Measurements from ENCODE around the gene MISP.

The MISP gene

DNA sequence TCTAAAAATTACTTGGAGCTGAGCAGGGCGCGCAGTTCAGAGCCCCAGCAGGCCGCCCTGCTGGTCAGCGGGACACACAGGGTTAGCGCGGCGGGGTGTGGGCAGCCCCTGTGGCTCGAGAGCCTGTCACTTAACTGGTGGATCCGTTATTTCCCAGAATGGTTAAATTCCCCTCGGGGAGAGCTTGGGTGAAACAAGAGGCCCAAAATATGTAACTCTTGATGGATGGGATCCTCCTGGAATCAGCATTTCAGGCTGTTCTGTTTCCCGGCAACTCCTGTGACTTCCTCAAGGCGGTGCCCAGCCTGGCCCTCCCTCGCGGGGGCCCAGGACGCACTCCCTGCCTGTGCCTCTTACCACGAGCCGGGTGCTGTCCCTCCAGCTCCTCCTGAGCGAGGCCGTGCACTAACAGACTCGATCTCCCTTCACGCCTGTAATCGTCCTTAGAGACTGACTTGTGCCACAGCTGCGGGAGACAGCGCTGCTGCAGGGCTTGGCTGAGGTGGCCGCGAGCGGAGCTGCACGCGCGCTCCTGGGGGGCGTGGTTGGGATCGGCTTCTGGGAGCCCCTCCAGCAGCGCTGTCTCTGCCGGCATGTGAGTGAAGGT is 56.0 kb downstream of the MISP start:
- no peak overlapping the region for H3K4me3 ChIP-seq (ENCODE audit: low read depth, low read length, poor library complexity, severe bottlenecking)
- no peaks in the 10 kb centered on the region for H3K4me1 ChIP-seq (ENCODE audit: insufficient read depth, low read length, severe bottlenecking)
- no peak overlapping the region for H2AFZ ChIP-seq (ENCODE audit: low read length)
- TF ChIP-seq, protein P1, sequence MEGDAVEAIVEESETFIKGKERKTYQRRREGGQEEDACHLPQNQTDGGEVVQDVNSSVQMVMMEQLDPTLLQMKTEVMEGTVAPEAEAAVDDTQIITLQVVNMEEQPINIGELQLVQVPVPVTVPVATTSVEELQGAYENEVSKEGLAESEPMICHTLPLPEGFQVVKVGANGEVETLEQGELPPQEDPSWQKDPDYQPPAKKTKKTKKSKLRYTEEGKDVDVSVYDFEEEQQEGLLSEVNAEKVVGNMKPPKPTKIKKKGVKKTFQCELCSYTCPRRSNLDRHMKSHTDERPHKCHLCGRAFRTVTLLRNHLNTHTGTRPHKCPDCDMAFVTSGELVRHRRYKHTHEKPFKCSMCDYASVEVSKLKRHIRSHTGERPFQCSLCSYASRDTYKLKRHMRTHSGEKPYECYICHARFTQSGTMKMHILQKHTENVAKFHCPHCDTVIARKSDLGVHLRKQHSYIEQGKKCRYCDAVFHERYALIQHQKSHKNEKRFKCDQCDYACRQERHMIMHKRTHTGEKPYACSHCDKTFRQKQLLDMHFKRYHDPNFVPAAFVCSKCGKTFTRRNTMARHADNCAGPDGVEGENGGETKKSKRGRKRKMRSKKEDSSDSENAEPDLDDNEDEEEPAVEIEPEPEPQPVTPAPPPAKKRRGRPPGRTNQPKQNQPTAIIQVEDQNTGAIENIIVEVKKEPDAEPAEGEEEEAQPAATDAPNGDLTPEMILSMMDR (IDR thresholded peaks at IDR 0.05; ENCODE audit: low read length): no peak
- no peak for TF ChIP-seq EZH2 (IDR thresholded peaks at IDR 0.05; ENCODE audit: borderline replicate concordance, low read length)
- no peaks in the 10 kb centered on the region for H3K9me3 ChIP-seq (ENCODE audit: low read length)
- no peak overlapping the region for H3K27ac ChIP-seq (ENCODE audit: low read depth, low read length, poor library complexity, severe bottlenecking)
- H4K20me1 ChIP-seq (ENCODE audit: insufficient read depth, low read length): no peaks in the 10 kb centered on the region
- H3K36me3 ChIP-seq (ENCODE audit: insufficient read depth, low read length): peaks cover 99% of the 10 kb centered on the region
- H3F3A ChIP-seq (ENCODE audit: insufficient read depth, low read length): peaks cover 3% of the 10 kb centered on the region; the same call in 1 of the 2 replicates
- no peak overlapping the region for H3K4me2 ChIP-seq (ENCODE audit: low read length)
- no peaks in the 10 kb centered on the region for H3K27me3 ChIP-seq (ENCODE audit: insufficient read depth, low read length)
- H3K79me2 ChIP-seq (ENCODE audit: insufficient read depth, low read length): peaks cover 17% of the 10 kb centered on the region
- no peak overlapping the region for H3K9ac ChIP-seq (ENCODE audit: low read length)
- no peaks in the 10 kb centered on the region for H3K9me2 ChIP-seq (ENCODE audit: low read depth, low read length)

GRCh38 chr19:807627-808422 is 56.9 kb downstream of the MISP start:
- Histone ChIP-seq H3K4me3 (ENCODE audit: low read depth, low read length, poor library complexity, severe bottlenecking) (no peak overlapping the region), H3K79me2 (ENCODE audit: insufficient read depth, low read length) (peaks cover 8% of the 10 kb centered on the region), H3F3A (ENCODE audit: insufficient read depth, low read length) (peaks cover 3% of the 10 kb centered on the region; the same call in 1 of the 2 replicates), H3K4me2 (ENCODE audit: low read length) (no peak overlapping the region), H3K27ac (ENCODE audit: low read depth, low read length, poor library complexity, severe bottlenecking) (no peak overlapping the region), H3K36me3 (ENCODE audit: insufficient read depth, low read length) (peaks cover 95% of the 10 kb centered on the region), H2AFZ (ENCODE audit: low read length) (no peak overlapping the region), H4K20me1 (ENCODE audit: insufficient read depth, low read length) (no peaks in the 10 kb centered on the region), H3K9me3 (ENCODE audit: low read length) (no peaks in the 10 kb centered on the region), H3K9ac (ENCODE audit: low read length) (no peak overlapping the region), H3K27me3 (ENCODE audit: insufficient read depth, low read length) (no peaks in the 10 kb centered on the region), H3K4me1 (ENCODE audit: insufficient read depth, low read length, severe bottlenecking) (no peaks in the 10 kb centered on the region), H3K9me2 (ENCODE audit: low read depth, low read length) (no peaks in the 10 kb centered on the region)
- no peak for TF ChIP-seq EZH2 (IDR thresholded peaks at IDR 0.05; ENCODE audit: borderline replicate concordance, low read length)
- TF ChIP-seq, protein P1 (IDR thresholded peaks at IDR 0.05; ENCODE audit: low read length): no peak

DNA sequence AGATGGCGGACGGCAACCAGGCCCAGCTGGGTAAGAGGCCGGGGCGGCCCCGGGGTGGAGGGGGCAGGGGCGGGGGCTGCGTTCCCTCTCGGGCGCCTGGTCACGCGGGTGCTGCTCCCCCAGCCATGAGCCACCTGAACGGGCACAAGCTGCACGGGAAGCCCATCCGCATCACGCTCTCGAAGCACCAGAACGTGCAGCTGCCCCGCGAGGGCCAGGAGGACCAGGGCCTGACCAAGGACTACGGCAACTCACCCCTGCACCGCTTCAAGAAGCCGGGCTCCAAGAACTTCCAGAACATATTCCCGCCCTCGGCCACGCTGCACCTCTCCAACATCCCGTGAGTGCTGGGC is 57.5 kb downstream of the MISP start:
- Histone ChIP-seq H3K27ac (ENCODE audit: low read depth, low read length, poor library complexity, severe bottlenecking) (no peak overlapping the region), H4K20me1 (ENCODE audit: insufficient read depth, low read length) (no peaks in the 10 kb centered on the region), H3K4me3 (ENCODE audit: low read depth, low read length, poor library complexity, severe bottlenecking) (no peak overlapping the region), H3K27me3 (ENCODE audit: insufficient read depth, low read length) (no peaks in the 10 kb centered on the region), H3F3A (ENCODE audit: insufficient read depth, low read length) (peaks cover 3% of the 10 kb centered on the region; the same call in 1 of the 2 replicates), H3K4me1 (ENCODE audit: insufficient read depth, low read length, severe bottlenecking) (no peaks in the 10 kb centered on the region), H3K9ac (ENCODE audit: low read length) (no peak overlapping the region), H3K36me3 (ENCODE audit: insufficient read depth, low read length) (peaks cover 95% of the 10 kb centered on the region), H3K4me2 (ENCODE audit: low read length) (no peak overlapping the region), H2AFZ (ENCODE audit: low read length) (no peak overlapping the region), H3K79me2 (ENCODE audit: insufficient read depth, low read length) (peaks cover 2% of the 10 kb centered on the region; the same call in 1 of the 2 replicates), H3K9me3 (ENCODE audit: low read length) (no peaks in the 10 kb centered on the region), H3K9me2 (ENCODE audit: low read depth, low read length) (no peaks in the 10 kb centered on the region)
- TF ChIP-seq, protein P1 (IDR thresholded peaks at IDR 0.05; ENCODE audit: low read length): no peak
- TF ChIP-seq EZH2 (IDR thresholded peaks at IDR 0.05; ENCODE audit: borderline replicate concordance, low read length): no peak

All from OCI-LY1 (cell line).